HepG2 (cell line): ENCODE measurements around the gene CHRM5. TPM values are rescaled to one million over a fixed set of nuclear protein-coding genes. Genes with fewer than 3 reads are reported as not detected.

Experiments used
- ATAC-seq: fragments of 200-7000 bp; cut with Tn5 transposase; 3 replicates; pipeline ENCODE4 v1.9.1; 2020; ENCODE audit warnings: mild to moderate bottlenecking, moderate library complexity
- BruUV-seq: library from RNA; stranded (reverse); fragments of 400-500 nt; replicated peaks from 2 replicates; lab custom pipeline; 2021; lab: Mats Ljungman, UMichigan
- CTCF ChIA-PET: fragments of 300-600 bp; formaldehyde crosslinking; extraction: SDS; loops from one replicate; lab custom pipeline; 2021; ENCODE audit warnings: low total read pairs, inconsistent platforms, low intra/inter-chr PET ratio; lab: Yijun Ruan, JAX
- POLR2A ChIA-PET: fragments of 350-600 bp; sonication (Branson Sonifier 250); formaldehyde crosslinking; loops from one replicate; lab custom pipeline; 2020; ENCODE audit warnings: antibody characterized with exemption, inconsistent platforms; lab: Yijun Ruan, JAX
- DNase-seq: peaks from one replicate; pipeline ENCODE4 v3.0.0-alpha.2; 2015; ENCODE audit warnings: low spot score
- FAIRE-seq: peaks from 3 replicates; lab custom pipeline; 2011; peaks lifted over from hg19 to GRCh38; lab: Jason Lieb, UNC
- H2AFZ ChIP-seq: one replicate; pipeline ENCODE4 v1.6.1; 2011; ENCODE audit warnings: low read length, inconsistent platforms
- H3K27ac ChIP-seq: fragments of 300-600 bp; 3 replicates; pipeline ENCODE4 v1.8.0; 2011; ENCODE audit warnings: mixed run types, mild to moderate bottlenecking, mixed read lengths, low read length, inconsistent platforms; ENCODE audit not compliant: insufficient read depth; ENCODE audit errors: extremely low read length
- H3K27me3 ChIP-seq, 2 experiments: fragments of 200-600 bp in 1 of 2; 2 replicates in 1 of 2; 3 replicates in 1 of 2; pipeline versions ENCODE4 v1.6.0 to v1.8.0; 2011; ENCODE audit warnings: low read length in 2 of 2, mild to moderate bottlenecking in 2 of 2, moderate library complexity in 2 of 2, inconsistent platforms in 1 of 2; ENCODE audit not compliant: insufficient read depth in 2 of 2, control insufficient read depth in 1 of 2
- H3K36me3 ChIP-seq, 2 experiments: fragments of 200-600 bp in 1 of 2; replicated peaks in 1 of 2; 2 replicates in 1 of 2; 3 replicates in 1 of 2; pipeline versions ENCODE4 v1.5.1 to v1.8.0; 2011; ENCODE audit warnings: low read length in 2 of 2, inconsistent platforms in 1 of 2; ENCODE audit not compliant: insufficient read depth in 2 of 2, control insufficient read depth in 1 of 2
- H3K4me1 ChIP-seq: 2 replicates; pipeline ENCODE4 v1.5.1; 2012; ENCODE audit warnings: low read length, inconsistent platforms; ENCODE audit not compliant: insufficient read depth
- H3K4me2 ChIP-seq: 2 replicates; pipeline ENCODE4 v1.6.0; 2011; ENCODE audit warnings: low read depth, low read length, inconsistent platforms
- H3K4me3 ChIP-seq, 3 experiments: fragments of 200-600 bp in 1 of 3; sonication (generic), shearing (Covaris generic) in 1 of 3; replicated peaks in 1 of 3; 2 replicates each; pipeline ENCODE4 v1.5.1; 2011 to 2016; ENCODE audit warnings: low read length in 3 of 3, inconsistent platforms in 2 of 3, low read depth in 2 of 3, mild to moderate bottlenecking in 2 of 3, control low read depth in 1 of 3, mixed read lengths in 1 of 3; ENCODE audit not compliant: insufficient read depth in 1 of 3
- H3K79me2 ChIP-seq: one replicate; pipeline ENCODE4 v1.6.1; 2011; ENCODE audit warnings: low read length, inconsistent platforms; ENCODE audit not compliant: insufficient read depth
- H3K9ac ChIP-seq: 2 replicates; pipeline ENCODE4 v1.6.0; 2011; ENCODE audit warnings: mild to moderate bottlenecking, low read depth, low read length, inconsistent platforms; ENCODE audit not compliant: insufficient read depth
- H3K9me3 ChIP-seq: 2 replicates; pipeline ENCODE4 v1.5.1; 2012; ENCODE audit warnings: mild to moderate bottlenecking, low read length
- H4K20me1 ChIP-seq: 2 replicates; pipeline ENCODE4 v1.6.0; 2011; ENCODE audit warnings: inconsistent platforms, mild to moderate bottlenecking, low read length, moderate library complexity; ENCODE audit not compliant: insufficient read depth
- CC2D1A ChIP-seq: sonication (generic); formaldehyde crosslinking; IDR thresholded peaks from 2 replicates; pipeline ENCODE4 v1.8.1; 2023; ENCODE audit warnings: mild to moderate bottlenecking, missing genetic modification reagents
- CCDC6 ChIP-seq: sonication (generic); formaldehyde crosslinking; IDR thresholded peaks from 2 replicates; pipeline ENCODE4 v1.8.1; 2022; ENCODE audit warnings: mild to moderate bottlenecking, missing genetic modification reagents, moderate library complexity
- HMG20A ChIP-seq: IDR thresholded peaks from 2 replicates; pipeline ENCODE4 v1.6.1; 2016; ENCODE audit warnings: borderline replicate concordance
- NR2F6 ChIP-seq, 2 experiments: IDR thresholded peaks; 2 replicates each; pipeline ENCODE4 v1.6.1; 2016; ENCODE audit warnings: antibody characterized with exemption in 1 of 2, mild to moderate bottlenecking in 1 of 2
- ONECUT2 ChIP-seq: sonication (generic); formaldehyde crosslinking; IDR thresholded peaks from 2 replicates; pipeline ENCODE4 v1.4.0; 2020; ENCODE audit warnings: missing genetic modification reagents
- SPEN ChIP-seq: sonication (generic); formaldehyde crosslinking; IDR thresholded peaks from 2 replicates; pipeline ENCODE4 v1.5.1; 2020; ENCODE audit warnings: low read depth, mild to moderate bottlenecking, missing genetic modification reagents
- SRSF4 ChIP-seq: fragments of 200-400 bp; formaldehyde crosslinking; IDR thresholded peaks from one replicate; pipeline ENCODE4 v1.6.1; 2018; ENCODE audit warnings: mild to moderate bottlenecking, low read depth, low read length, moderate library complexity; ENCODE audit not compliant: poor library complexity, severe bottlenecking
- ZNF224 ChIP-seq: sonication (generic); formaldehyde crosslinking; IDR thresholded peaks from 2 replicates; pipeline ENCODE4 v1.5.0; 2020; ENCODE audit warnings: mild to moderate bottlenecking, missing genetic modification reagents
- ZNF253 ChIP-seq: sonication (generic); formaldehyde crosslinking; IDR thresholded peaks from 2 replicates; pipeline ENCODE4 v1.8.0; 2022; ENCODE audit warnings: mild to moderate bottlenecking, missing genetic modification reagents, borderline replicate concordance
- ZNF605 ChIP-seq: sonication (generic); formaldehyde crosslinking; IDR thresholded peaks from 2 replicates; pipeline ENCODE4 v1.8.0; 2022; ENCODE audit warnings: mild to moderate bottlenecking, missing genetic modification reagents
- ZNF724P ChIP-seq: sonication (generic); formaldehyde crosslinking; IDR thresholded peaks from 2 replicates; pipeline ENCODE4 v1.8.0; 2022; ENCODE audit warnings: missing genetic modification reagents, borderline replicate concordance
- ZNF883 ChIP-seq: sonication (generic); formaldehyde crosslinking; IDR thresholded peaks from 2 replicates; pipeline ENCODE4 v1.5.1; 2020; ENCODE audit warnings: mild to moderate bottlenecking, missing genetic modification reagents; ENCODE audit errors: not compliant biosample characterization
- WGBS: methylation state at CpG from one replicate; pipeline ENCODE4 v1.1.6; 2017; ENCODE audit warnings: low lambda C conversion rate; 5-methylcytosine and 5-hydroxymethylcytosine counted together
- in situ Hi-C: cut with HindIII; loops from 2 replicates; pipeline ENCODE4 v1.10.0; 2017; ENCODE audit warnings: low pct_unique_long_range_greater_than_20kb; ENCODE audit not compliant: extremely low pct_ligation_motif_present
- intact Hi-C: fragments of 100-400 bp; cut with micrococcal nuclease; formaldehyde crosslinking; loops from one replicate; pipeline ENCODE4 v1.10.0; 2022; ENCODE audit not compliant: unreplicated experiment
- polyA plus RNA-seq, 8 experiments: library from polyadenylated mRNA; depleted of rRNA in 3 of 8; stranded (reverse) in 7 of 8; unstranded in 1 of 8; fragments of >200 nt; fragmentation: Illumina TruSeq in 4 of 8; extraction: Trizol in 4 of 8; gene quantifications; 2 replicates each; pipeline versions ENCODE4 v1.2.1 to v1.2.3, GENCODE V29; 2011 to 2016; ENCODE audit warnings: low read depth in 4 of 8, missing spikeins in 1 of 8, mixed read lengths in 1 of 8; ENCODE audit not compliant: insufficient read depth in 1 of 8
- total RNA-seq, 5 experiments: library from RNA; depleted of rRNA; stranded (reverse); fragments of >200 nt; fragmentation: Illumina TruSeq; extraction: Trizol; gene quantifications; 2 replicates each; pipeline ENCODE4 v1.2.3, GENCODE V29; 2016; ENCODE audit warnings: low read depth in 1 of 5
- TF ChIP-seq, protein P1 (sequence below): sonication (generic); formaldehyde crosslinking; IDR thresholded peaks from 2 replicates; pipeline ENCODE4 v1.5.0; 2020; ENCODE audit warnings: mild to moderate bottlenecking, missing genetic modification reagents
- TF ChIP-seq, protein P2 (sequence below): sonication (generic); formaldehyde crosslinking; IDR thresholded peaks from 2 replicates; pipeline ENCODE4 v1.5.1; 2020; ENCODE audit warnings: missing genetic modification reagents, mild to moderate bottlenecking, borderline replicate concordance

The CHRM5 gene
- total and polyA plus RNA-seq, 2 of the 13 experiments (the other 11 are each of a cell fraction or from before 2014, with no cell fraction given): not detected

DNA sequence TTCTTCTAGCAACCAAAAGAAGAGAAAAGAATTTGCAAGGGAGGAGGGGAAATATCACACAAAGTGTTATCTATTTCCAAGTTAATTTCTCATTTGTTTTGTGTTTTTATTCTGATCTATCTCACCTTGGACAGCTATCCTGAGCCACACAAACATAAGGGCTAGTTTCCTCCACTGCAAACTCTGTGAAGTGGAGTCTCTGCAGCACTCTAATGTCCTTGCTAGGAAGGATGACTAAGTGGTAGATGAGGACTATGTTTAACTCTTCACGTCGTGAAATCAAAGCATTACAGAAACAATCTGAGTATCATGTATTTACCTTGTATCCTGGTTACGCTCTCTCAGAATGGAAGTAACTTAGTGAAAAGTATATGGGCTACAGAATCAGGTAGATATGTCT is 33.9 kb upstream of the CHRM5 start:
- Histone ChIP-seq H3K79me2 (no peaks in the 10 kb centered on the region), H3K9ac (no peak overlapping the region), H3K9me3 (no peaks in the 10 kb centered on the region), H4K20me1 (no peaks in the 10 kb centered on the region), H2AFZ (no peak overlapping the region), H3K4me3 (no peak overlapping the region), H3K27me3 (no peaks in the 10 kb centered on the region), H3K4me2 (no peak overlapping the region), H3K36me3 (no peaks in the 10 kb centered on the region), H3K27ac (no peak overlapping the region), H3K4me1 (no peaks in the 10 kb centered on the region)
- FAIRE-seq: no peak
- ATAC-seq: no peak
- WGBS: 87% methylated on average over 3 of the region's 3 CpGs
- intact Hi-C loops: no loop called here
- ChIA-PET POLR2A (no interaction called here), CTCF (no interaction called here)
- in situ Hi-C loops: no loop called here
- BruUV-seq: no TSS peak
- TF ChIP-seq CCDC6 (CRISPR knock-in tag) (no peak), NR2F6 (IDR thresholded peaks at IDR 0.05) (no peak), NR2F6 (CRISPR knock-in tag; IDR thresholded peaks at IDR 0.05) (no peak), SPEN (no peak), ZNF253 (CRISPR knock-in tag) (no peak), ZNF605 (CRISPR knock-in tag) (no peak), CC2D1A (no peak), ZNF724P (CRISPR knock-in tag) (no peak), ZNF883 (no peak), HMG20A (CRISPR knock-in tag) (no peak), ZNF224 (CRISPR knock-in tag) (no peak), ONECUT2 (CRISPR knock-in tag) (no peak), SRSF4 (no peak)
- TF ChIP-seq, protein P1, sequence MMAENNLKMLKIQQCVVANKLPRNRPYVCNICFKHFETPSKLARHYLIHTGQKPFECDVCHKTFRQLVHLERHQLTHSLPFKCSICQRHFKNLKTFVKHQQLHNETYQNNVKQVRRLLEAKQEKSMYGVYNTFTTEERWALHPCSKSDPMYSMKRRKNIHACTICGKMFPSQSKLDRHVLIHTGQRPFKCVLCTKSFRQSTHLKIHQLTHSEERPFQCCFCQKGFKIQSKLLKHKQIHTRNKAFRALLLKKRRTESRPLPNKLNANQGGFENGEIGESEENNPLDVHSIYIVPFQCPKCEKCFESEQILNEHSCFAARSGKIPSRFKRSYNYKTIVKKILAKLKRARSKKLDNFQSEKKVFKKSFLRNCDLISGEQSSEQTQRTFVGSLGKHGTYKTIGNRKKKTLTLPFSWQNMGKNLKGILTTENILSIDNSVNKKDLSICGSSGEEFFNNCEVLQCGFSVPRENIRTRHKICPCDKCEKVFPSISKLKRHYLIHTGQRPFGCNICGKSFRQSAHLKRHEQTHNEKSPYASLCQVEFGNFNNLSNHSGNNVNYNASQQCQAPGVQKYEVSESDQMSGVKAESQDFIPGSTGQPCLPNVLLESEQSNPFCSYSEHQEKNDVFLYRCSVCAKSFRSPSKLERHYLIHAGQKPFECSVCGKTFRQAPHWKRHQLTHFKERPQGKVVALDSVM (CRISPR knock-in tag): no peak
- TF ChIP-seq, protein P2, sequence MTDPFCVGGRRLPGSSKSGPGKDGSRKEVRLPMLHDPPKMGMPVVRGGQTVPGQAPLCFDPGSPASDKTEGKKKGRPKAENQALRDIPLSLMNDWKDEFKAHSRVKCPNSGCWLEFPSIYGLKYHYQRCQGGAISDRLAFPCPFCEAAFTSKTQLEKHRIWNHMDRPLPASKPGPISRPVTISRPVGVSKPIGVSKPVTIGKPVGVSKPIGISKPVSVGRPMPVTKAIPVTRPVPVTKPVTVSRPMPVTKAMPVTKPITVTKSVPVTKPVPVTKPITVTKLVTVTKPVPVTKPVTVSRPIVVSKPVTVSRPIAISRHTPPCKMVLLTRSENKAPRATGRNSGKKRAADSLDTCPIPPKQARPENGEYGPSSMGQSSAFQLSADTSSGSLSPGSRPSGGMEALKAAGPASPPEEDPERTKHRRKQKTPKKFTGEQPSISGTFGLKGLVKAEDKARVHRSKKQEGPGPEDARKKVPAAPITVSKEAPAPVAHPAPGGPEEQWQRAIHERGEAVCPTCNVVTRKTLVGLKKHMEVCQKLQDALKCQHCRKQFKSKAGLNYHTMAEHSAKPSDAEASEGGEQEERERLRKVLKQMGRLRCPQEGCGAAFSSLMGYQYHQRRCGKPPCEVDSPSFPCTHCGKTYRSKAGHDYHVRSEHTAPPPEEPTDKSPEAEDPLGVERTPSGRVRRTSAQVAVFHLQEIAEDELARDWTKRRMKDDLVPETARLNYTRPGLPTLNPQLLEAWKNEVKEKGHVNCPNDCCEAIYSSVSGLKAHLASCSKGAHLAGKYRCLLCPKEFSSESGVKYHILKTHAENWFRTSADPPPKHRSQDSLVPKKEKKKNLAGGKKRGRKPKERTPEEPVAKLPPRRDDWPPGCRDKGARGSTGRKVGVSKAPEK (CRISPR knock-in tag): no peak
- DNase-seq: no peak
